ENCODE measurements around the gene DNAJB13.

Gene DNAJB13

DNA sequence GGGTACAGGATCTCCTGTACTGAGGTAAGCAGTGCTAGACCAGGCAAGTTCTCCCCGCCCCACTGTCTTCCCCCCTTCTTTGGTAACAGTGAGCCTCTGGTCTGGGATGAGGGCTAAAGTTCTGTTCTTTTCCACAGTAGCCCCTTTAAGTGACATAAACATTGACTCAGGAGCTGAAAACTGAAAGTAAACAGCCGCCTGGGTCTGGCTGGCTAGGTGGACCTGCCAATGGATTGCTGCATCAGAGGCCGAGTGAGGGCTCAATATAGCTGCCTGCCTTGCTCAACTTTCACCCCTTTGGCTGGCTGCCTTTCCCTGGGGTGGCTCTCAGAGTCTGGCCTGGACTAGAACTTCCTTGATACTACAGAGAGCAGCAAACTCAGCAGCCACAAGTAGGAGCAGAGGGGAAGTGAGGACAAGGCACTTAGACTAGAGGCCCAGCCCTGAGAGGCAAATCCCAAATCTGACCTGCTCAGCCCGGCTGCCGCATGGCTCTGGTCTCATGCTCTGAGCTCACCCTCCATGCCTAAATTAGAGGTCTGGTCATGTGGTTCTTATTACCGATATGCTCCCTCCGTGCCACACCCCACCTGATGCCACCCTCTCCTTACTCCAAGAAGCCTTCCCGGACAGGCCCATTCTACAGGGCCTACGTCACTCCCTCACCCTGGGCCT lies 67.6 kb downstream of the DNAJB13 start:
- peak; percentile 90 for DNase-seq

DNA sequence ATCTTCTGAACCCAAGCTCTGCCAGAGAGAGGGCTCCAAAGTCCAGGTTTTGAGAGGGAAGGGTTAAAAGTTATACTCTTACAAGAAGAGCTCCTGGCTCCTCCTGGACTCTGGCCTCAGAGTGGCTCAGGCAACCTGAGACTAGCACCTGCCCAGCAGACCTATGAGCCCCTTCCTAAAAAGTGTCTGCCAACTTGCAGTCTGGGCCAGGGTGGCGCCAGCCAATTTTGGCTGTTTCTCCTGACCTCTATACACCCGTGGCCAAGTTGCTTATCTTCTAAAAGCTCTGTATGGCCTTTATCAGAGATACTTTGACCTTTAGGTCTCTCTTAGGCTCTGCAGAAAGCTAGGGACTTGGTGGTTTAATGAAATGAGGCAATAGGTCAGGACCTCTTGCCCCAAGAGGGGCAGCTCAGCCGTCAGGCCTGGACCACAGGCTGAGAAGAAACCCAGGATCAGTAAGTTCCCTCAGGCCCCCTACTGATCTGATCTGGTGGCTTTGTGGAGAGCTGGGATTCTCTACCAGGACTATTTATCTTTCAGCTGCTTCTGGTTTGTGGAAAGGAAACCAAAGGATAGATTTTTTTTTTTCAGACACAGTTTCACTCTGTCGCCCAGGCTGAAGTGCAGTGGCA lies 68.4 kb downstream of the DNAJB13 start:
- peak; percentile 97 for DNase-seq

DNA sequence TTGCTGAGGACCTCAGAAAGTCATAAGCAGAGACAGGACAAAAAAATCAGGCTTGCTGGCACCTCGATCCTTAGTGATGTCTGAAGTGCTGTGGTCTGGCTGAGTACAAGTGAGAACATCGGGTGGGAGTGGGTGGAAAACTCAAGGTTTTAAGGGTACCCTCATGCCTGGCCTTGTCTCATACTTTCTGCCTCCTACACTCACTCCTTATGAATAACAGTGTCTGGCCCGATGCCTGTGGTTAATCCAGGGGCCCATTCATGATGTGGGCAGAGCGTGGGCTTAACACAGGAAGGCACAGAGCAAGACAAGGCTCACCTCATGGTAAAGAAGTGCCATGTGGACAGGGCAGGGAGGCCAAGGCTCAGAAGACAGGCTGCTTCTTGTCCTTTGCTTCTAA lies 69.0 kb downstream of the DNAJB13 start:
- DNase-seq: no peak
